ENCODE results near the gene SPINK14.

- TF ChIP-seq CTCF (IDR thresholded peaks at IDR 0.05) (no peak), EZH2 (IDR thresholded peaks at IDR 0.05) (no peak), EZH2phosphoT487 (IDR thresholded peaks at IDR 0.05) (no peak)
Measured at GRCh38 chr5:148191010-148191409, 22.7 kb downstream of the SPINK14 start.
